Motor neuron (in vitro differentiated cells): ENCODE results near the gene ROPN1B. TPM values are rescaled to one million over a fixed set of nuclear protein-coding genes. Genes with fewer than 3 reads are reported as not detected.
A peak's percentile ranks its signal among the peaks of the same experiment; 100 is the strongest.
"Not testable (repeated sequence)": the region's sequence is repeated elsewhere in the genome, so short reads cannot be mapped to it uniquely, and the experiment has no call there.

Experiments used
- ATAC-seq, 8 experiments: fragments of 200-7000 bp; cut with Tn5 transposase; replicated peaks in 6 of 8; 2 replicates each; pipeline ENCODE4 v1.8.0; 2021; ENCODE audit warnings: mild to moderate bottlenecking in 8 of 8, moderate library complexity in 8 of 8
- H3K27ac ChIP-seq, 2 donors: fragments of 250-450 bp; sonication (Bioruptor Pico); 2 replicates each; pipeline ENCODE4 v1.9.0; 2021; ENCODE audit warnings: antibody characterized with exemption in 2 of 2, mild to moderate bottlenecking in 2 of 2, moderate library complexity in 1 of 2
- H3K4me1 ChIP-seq, 2 donors: fragments of 250-450 bp; sonication (Bioruptor Pico); replicated peaks in 1 of 2; 2 replicates each; pipeline ENCODE4 v1.6.1; 2021; ENCODE audit warnings: antibody characterized with exemption in 2 of 2, mild to moderate bottlenecking in 2 of 2, moderate library complexity in 1 of 2
- H3K4me3 ChIP-seq, 5 donors: fragments of 250-450 bp; sonication (Bioruptor Pico); 2 replicates each; pipeline ENCODE4 v1.9.0; 2021; ENCODE audit warnings: antibody characterized with exemption in 5 of 5, mild to moderate bottlenecking in 5 of 5, moderate library complexity in 4 of 5
- WGBS, 10 experiments: fragments of 450-650 bp; shearing (Covaris generic); methylation state at CpG; one replicate each; pipeline ENCODE4 v1.0.0; 2022; 5-methylcytosine and 5-hydroxymethylcytosine counted together
- in situ Hi-C, 9 experiments: fragments of 400-800 bp; cut with MboI; loops; one replicate each; pipeline ENCODE4 v1.15.0; 2021; ENCODE audit warnings: low sequenced_read_pairs in 9 of 9, low pct_unique_long_range_greater_than_20kb in 2 of 9; ENCODE audit not compliant: unreplicated experiment in 9 of 9
- total RNA-seq, 8 experiments: library from RNA; unstranded; fragments of 300-600 nt; gene quantifications; 2 replicates each; pipeline versions ENCODE4 v1.2.3 to v1.2.4, GENCODE V29; 2022

Gene ROPN1B
- total RNA-seq, 8 experiments from 2014 or later = 0.25 to 2.8 (median 0.98) TPM; not detected in 1

DNA sequence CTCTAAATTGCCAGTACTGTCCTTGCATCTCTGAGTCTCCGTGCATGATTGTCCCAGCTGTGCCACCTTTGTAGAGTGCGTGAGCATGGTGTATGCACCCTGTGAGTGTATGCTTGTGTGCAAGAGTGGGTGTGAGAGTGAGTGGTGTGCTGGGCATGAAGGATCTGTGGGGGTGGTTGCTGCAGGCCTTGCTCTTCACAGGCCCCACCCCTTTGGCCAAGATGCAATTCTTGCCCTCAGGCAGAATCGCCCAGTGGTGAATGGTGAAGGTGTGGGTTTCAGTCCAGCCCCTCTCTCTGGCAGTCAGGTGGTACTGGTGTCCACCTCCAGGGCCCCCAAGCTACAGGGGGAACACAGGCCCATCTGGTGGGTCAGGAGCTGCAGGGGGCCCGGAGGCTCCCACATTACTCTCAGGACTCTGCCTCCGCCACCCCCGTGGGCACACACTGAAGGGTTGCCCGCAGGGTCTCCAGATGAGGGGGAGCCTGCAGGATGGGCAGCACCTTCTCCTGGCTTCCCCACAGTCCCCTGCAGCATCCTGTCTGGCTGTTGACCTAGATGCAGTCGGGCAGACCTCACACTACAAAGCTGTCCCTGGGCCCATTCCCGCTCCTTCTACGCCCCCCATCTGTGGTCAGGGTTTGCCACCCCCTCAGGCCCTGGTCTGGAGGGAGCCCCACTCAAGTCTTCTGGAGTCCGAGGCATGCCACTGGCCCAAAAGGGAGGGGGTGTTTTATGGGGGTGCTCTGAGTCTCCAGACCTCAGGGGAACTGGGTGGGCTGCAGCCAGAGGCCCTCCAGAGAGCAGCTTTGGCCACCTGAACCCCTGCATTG lies 8.3 kb upstream of the ROPN1B start:
- Histone ChIP-seq H3K27ac (no peak overlapping the region), H3K4me1 (no peaks in the 10 kb centered on the region), H3K4me3 (no peak overlapping the region)
- no peak for ATAC-seq
- 49 to 100% (median 85%) methylated on average over 1 to 2 of the region's 11 CpGs; no CpG with 5 or more reads in 6 of the 10 experiments for WGBS, 10 experiments
- in situ Hi-C loops = loop anchor here in 1 of 9 experiments (25.0 kb wide), 1 partner anchor 252 kb away; no protein-coding TSS in a partner anchor

DNA sequence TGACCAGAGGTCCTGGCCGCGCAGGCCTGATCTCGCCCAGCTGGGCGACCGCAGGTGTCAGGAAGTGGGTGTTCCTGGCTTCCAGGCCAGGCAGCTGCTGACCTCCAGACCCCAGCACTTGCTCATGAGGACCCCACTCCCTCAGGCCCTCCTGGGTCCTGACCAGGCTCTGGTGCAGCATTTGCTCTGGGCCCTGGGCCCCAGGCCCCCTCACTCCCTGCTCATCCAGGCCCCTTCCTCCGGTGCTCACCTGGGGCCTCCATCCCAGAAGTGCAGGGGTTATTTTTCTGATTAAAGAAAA lies 7.7 kb upstream of the ROPN1B start:
- WGBS, 10 experiments = 0 to 100% (median 60%) methylated on average over 1 of the region's 6 CpGs; no CpG with 5 or more reads in 7 of the 10 experiments
- in situ Hi-C loops = loop anchor here in 1 of 9 experiments (25.0 kb wide), 1 partner anchor 251 kb away; no protein-coding TSS in a partner anchor
- no peaks in the 10 kb centered on the region for H3K4me1 ChIP-seq
- H3K27ac ChIP-seq = no peak overlapping the region
- no peak for ATAC-seq
- H3K4me3 ChIP-seq = no peak overlapping the region

DNA sequence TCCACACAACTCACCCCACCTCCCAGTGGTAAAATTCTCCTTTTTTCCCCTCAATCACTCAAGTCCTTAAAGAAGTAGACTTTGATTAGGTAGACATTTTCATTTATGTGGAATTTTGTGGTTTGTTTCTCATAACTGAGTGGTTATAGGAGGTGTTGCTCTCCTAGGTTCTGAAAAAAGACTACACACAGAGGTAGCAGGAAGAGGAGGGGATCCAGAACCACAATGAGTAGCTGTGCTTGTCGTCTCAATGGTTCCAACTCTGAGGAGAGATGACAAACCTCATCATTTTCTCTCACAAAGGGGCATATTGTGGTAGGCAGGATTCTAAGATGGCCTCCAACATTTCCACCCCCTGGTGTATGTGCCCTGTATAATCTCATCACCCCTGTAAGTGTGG lies 5.1 kb upstream of the ROPN1B start:
- not testable (repeated sequence) for H3K4me1 ChIP-seq, H3K27ac ChIP-seq, ATAC-seq, H3K4me3 ChIP-seq
- WGBS, 10 experiments = 71% methylated on average over 1 of the region's 1 CpG; no CpG with 5 or more reads in 9 of the 10 experiments
- in situ Hi-C loops = loop anchor here in 1 of 9 experiments (25.0 kb wide), 1 partner anchor 248 kb away; no protein-coding TSS in a partner anchor

DNA sequence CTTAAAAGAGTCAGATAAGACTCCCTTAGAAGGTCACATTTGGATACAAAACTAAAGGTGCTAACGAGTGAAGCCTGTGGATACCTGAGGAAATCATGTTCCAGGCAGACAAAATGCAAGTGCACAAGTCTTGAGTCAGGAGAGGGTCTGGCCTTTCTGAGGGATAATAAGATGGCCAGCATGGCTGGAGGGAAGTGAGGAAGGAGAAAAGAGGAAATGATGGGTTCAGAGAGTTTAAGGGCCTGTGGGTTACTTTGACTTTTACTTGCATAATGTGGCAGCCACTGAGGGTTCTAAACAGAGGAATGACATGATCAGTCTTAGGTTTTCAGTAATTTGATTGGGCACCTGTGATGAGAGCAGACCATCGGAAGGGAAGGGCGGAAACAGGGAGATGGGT lies 3.5 kb upstream of the ROPN1B start:
- no peak for ATAC-seq
- WGBS, 10 experiments = 50 to 90% (median 76%) methylated on average over 1 to 3 of the region's 3 CpGs; no CpG with 5 or more reads in 1 of the 10 experiments
- H3K4me3 ChIP-seq = no peak overlapping the region
- H3K4me1 ChIP-seq = no peaks in the 10 kb centered on the region
- in situ Hi-C loops = loop anchor here in 1 of 9 experiments (25.0 kb wide), 1 partner anchor 247 kb away; no protein-coding TSS in a partner anchor
- no peak overlapping the region for H3K27ac ChIP-seq

DNA sequence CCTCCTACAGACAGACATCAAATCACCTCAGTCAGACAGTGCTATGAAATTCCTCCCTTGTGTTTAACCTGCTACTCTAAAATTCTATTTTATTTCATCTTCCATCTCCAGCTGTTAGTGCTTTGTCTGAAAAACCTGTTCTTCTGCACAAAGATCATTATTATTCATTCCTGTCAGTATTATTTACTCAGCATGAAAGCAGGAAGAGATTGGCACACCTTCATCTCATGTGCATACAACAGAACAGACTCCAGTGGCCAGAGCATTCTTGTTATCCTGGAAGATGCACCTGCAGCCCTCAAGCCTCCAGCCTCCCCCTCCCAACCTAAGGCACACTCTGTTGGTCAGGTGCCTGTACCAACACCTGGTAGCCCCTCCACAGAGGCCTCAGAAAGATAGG lies 1.8 kb upstream of the ROPN1B start:
- Histone ChIP-seq H3K4me3 (no peak overlapping the region), H3K27ac (no peak overlapping the region), H3K4me1 (peaks cover 0 to 3% of the 10 kb centered on the region in 2 donors)
- in situ Hi-C loops = loop anchor here in 1 of 9 experiments (25.0 kb wide), 1 partner anchor 245 kb away; no protein-coding TSS in a partner anchor
- no peak for ATAC-seq

DNA sequence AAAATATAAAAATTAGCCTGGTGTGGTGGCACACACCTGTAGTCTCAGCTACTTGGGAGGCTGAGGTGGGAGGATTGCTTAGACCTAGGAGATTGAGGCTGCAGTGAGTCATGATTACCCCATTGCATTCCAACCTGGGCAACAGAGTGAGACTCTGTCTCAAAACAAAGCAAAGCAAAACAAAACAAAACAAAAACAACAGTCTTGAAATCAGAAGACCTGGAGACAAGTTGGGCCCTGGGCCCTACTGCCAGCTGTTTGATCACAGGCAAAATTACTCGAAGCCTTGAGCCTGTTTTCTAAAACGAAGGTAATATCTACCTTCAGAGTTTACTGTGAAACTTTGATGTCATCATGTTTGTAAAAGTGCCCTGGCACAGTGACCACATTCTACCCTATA lies 857 bp upstream of the ROPN1B start:
- ATAC-seq = not testable (repeated sequence)
- in situ Hi-C loops = loop anchor here in 1 of 9 experiments (25.0 kb wide), 1 partner anchor 244 kb away; no protein-coding TSS in a partner anchor
- WGBS, 10 experiments = 100% methylated on average over 2 of the region's 2 CpGs; no CpG with 5 or more reads in 9 of the 10 experiments

DNA sequence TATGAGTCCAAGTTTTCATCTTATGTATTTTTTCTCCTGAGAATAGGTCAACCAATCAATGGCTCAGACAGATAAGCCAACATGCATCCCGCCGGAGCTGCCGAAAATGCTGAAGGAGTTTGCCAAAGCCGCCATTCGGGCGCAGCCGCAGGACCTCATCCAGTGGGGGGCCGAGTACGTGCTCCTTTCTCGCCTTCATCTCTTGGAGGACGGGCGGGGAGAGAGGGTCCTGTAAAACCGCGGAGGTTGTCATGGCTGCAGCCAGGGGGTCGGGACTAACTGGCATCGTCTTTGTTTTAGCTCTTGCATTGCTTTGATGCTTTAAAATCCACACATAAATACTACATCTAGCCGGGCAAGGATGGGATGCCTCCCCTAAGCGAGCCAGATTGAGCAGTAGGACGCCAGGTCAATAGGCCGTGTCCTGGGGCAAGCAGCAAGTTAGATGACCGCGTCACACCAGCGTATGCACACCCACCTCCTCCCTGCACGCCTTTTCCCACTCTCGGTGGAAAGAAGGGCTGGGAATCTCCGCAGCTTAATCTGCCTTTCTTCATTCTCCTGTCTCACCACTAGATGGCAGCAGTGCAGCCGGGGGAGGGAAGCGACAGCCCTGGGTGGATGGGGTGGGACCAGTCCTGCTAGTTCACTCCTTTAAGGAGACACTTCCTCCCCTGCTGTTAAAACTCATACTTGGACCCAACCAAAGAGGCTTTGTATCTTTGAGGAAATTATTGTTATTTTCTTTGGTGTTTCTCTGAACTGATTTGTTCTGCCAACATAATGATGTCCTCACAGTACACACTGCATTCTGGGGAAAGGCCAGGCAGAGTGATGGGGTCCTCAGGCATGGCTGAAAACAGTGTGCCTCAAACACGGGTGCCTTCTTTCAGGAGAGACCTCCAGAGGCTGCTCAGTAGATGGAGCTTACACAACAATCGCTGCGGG lies 3.3 kb downstream of the ROPN1B start:
- 0 to 40% (median 1%) methylated on average over 1 to 22 of the region's 31 CpGs; no CpG with 5 or more reads in 2 of the 10 experiments for WGBS, 10 experiments
- in situ Hi-C loops = loop anchor here in 1 of 9 experiments (25.0 kb wide), 1 partner anchor 240 kb away; no protein-coding TSS in a partner anchor
- H3K27ac ChIP-seq = not testable (repeated sequence)

More for the DNA sequence above, 857 bp upstream of the ROPN1B start:
- not testable (repeated sequence) for H3K4me3 ChIP-seq, H3K27ac ChIP-seq, H3K4me1 ChIP-seq

DNA sequence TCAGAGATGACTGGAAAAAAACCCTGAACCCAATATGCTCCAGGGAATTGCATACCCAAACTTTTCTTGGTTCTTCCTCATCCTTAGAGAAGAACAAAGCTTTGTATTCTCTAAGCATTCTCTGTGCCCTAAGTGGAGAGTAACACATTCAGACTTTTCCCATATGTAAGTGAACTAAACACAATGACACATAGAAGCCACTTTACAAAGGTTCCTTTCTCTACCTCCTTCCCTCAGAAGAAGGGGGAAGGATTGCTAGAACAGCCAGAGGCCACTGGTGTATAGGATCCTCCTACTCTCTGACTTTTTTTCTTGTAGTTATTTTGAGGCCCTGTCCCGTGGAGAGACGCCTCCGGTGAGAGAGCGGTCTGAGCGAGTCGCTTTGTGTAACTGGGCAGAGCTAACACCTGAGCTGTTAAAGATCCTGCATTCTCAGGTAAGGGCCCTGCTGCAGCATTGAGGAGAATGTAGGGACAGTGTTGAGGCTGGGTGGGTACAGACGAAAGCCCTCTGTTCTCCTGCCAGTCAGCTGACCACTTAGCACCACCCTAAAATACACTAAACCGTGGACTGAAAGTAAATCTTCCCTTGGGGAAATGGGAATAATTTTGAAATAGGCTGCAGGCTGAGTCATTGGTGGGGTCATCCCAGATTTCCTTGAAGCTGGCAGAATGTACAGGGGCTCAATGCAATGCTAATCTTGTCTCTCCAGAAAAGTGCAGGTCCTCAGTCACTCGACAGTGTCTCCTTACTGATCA lies 6.4 kb downstream of the ROPN1B start:
- 33 to 92% (median 80%) methylated on average over 1 to 3 of the region's 9 CpGs; no CpG with 5 or more reads in 5 of the 10 experiments for WGBS, 10 experiments
- H3K27ac ChIP-seq, H3K4me3 ChIP-seq, in situ Hi-C loops: not testable (repeated sequence)
- H3K4me1 ChIP-seq = peaks cover 6 to 14% of the 10 kb centered on the region in 2 donors
- ATAC-seq = peak in 1 of 8 experiments; percentile 9

More for the DNA sequence above, 3.3 kb downstream of the ROPN1B start:
- peak overlapping the region; percentile 29 to 36 (median 33) for H3K4me3 ChIP-seq
- peak; percentile 79 to 92 (median 84) for ATAC-seq
- not testable (repeated sequence) for H3K4me1 ChIP-seq

DNA sequence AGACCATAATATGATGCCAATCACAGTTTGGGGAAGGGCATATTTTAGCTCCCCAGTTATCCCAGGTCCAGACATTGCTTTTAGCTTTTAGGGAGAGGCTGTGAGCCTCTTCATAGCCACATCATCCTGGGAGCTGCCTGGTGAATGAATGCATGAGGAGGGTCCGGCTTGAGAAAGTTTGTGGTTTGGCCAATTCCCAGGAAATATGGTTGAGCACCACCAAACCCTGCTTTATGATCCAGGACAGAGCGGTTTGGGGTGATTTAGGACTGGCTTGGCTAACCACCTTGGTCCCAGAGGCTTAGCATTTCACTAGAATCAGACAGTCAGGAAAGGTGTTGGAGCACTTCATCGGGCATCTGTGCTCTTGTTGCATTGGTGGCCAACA lies 7.0 kb downstream of the ROPN1B start:
- 24 to 100% (median 65%) methylated on average over 1 to 2 of the region's 3 CpGs; no CpG with 5 or more reads in 6 of the 10 experiments for WGBS, 10 experiments
- not testable (repeated sequence) for H3K27ac ChIP-seq

DNA sequence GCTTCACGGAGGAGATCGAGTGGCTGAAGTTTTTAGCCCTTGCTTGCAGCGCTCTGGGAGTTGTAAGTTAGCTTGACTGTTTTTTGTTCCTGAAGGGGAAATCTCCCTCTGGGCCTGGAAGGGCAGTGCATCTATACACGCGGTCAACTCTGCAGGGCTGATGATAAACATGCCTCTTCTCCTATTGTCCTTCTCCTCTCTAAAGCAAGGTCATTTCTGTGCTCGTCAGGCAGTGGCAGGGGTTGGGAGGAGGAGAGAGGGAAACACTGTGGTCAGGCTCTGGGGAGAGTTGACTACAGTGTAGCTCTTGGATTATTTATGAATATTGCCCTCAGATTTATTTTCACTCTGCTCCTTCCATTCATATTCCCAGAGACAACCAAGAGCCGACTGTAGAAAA lies 8.1 kb downstream of the ROPN1B start:
- H3K4me3 ChIP-seq, H3K27ac ChIP-seq, in situ Hi-C loops: not testable (repeated sequence)
- 0 to 100% (median 57%) methylated on average over 1 of the region's 7 CpGs; no CpG with 5 or more reads in 7 of the 10 experiments for WGBS, 10 experiments
- peaks cover 3 to 14% of the 10 kb centered on the region in 2 donors for H3K4me1 ChIP-seq
- ATAC-seq = peak in 5 of 8 experiments; percentile 74 to 94 (median 90)

More for the DNA sequence above, 7.0 kb downstream of the ROPN1B start:
- H3K4me3 ChIP-seq, in situ Hi-C loops: not testable (repeated sequence)
- H3K4me1 ChIP-seq = peaks cover 6 to 14% of the 10 kb centered on the region in 2 donors
- peak in 1 of 8 experiments; percentile 8 for ATAC-seq

DNA sequence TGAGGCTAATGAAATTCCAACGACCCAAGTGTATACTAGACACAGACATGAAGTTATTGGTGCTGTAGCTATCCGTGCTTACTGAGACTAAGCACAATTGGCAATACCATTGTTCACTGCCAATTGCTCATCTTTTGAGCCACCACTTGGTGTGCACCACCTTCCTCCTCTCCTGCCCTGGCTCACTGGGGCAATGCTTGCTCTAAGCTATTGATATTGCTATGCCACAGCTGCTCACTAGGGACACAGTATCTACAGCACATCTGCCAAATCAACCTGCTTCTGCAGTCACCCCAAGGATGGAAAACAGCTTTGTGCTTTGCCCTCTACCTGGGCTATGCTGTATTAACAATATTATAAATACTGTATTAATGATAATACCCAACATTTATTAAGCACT lies 16.0 kb downstream of the ROPN1B start:
- in situ Hi-C loops, H3K4me1 ChIP-seq, H3K4me3 ChIP-seq, H3K27ac ChIP-seq: not testable (repeated sequence)
- ATAC-seq = peak in 1 of 8 experiments; percentile 41
- 20 to 67% (median 40%) methylated on average over 1 of the region's 2 CpGs; no CpG with 5 or more reads in 7 of the 10 experiments for WGBS, 10 experiments
